DND-41 (cell line): ENCODE results near the gene GLT8D2.
"Not testable (repeated sequence)": the region's sequence is repeated elsewhere in the genome, so short reads cannot be mapped to it uniquely, and the experiment has no call there.

Experiments used
- ATAC-seq: fragments of 200-7000 bp; cut with Tn5 transposase; 3 replicates; pipeline ENCODE4 v1.9.1; 2021; ENCODE audit warnings: low read depth; ENCODE audit not compliant: insufficient read depth
- DNase-seq: peaks from one replicate; pipeline ENCODE4 v3.0.0-alpha.2; 2020
- H2AFZ ChIP-seq: 2 replicates; pipeline ENCODE4 v1.6.0; 2012; ENCODE audit warnings: low read depth, low read length
- H3K27ac ChIP-seq: 2 replicates; pipeline ENCODE4 v1.5.1; 2012; ENCODE audit warnings: low read length, inconsistent platforms
- H3K27me3 ChIP-seq: fragments of 200-600 bp; sonication (generic); 2 replicates; pipeline ENCODE4 v1.6.0; 2012; ENCODE audit warnings: low read length, mild to moderate bottlenecking, inconsistent platforms; ENCODE audit not compliant: insufficient read depth, poor library complexity
- H3K36me3 ChIP-seq: 2 replicates; pipeline ENCODE4 v1.5.1; 2012; ENCODE audit warnings: low read length, inconsistent platforms; ENCODE audit not compliant: insufficient read depth
- H3K4me1 ChIP-seq: 2 replicates; pipeline ENCODE4 v1.5.1; 2012; ENCODE audit warnings: mild to moderate bottlenecking, low read length; ENCODE audit not compliant: insufficient read depth
- H3K4me2 ChIP-seq: 2 replicates; pipeline ENCODE4 v1.6.0; 2012; ENCODE audit warnings: mild to moderate bottlenecking, moderate library complexity, low read length, inconsistent platforms; ENCODE audit not compliant: insufficient read depth
- H3K4me3 ChIP-seq, 2 experiments: fragments of 200-600 bp in 1 of 2; shearing (Covaris generic) in 1 of 2; 2 replicates each; pipeline ENCODE4 v1.5.1; 2012 to 2016; ENCODE audit warnings: inconsistent platforms in 2 of 2, low read length in 2 of 2, mild to moderate bottlenecking in 2 of 2, low read depth in 1 of 2, moderate library complexity in 1 of 2
- H3K79me2 ChIP-seq: 2 replicates; pipeline ENCODE4 v1.6.0; 2012; ENCODE audit warnings: low read length, inconsistent platforms; ENCODE audit not compliant: insufficient read depth
- H3K9ac ChIP-seq: 2 replicates; pipeline ENCODE4 v1.6.0; 2012; ENCODE audit warnings: low read depth, mild to moderate bottlenecking, inconsistent platforms, low read length, moderate library complexity
- H3K9me3 ChIP-seq: 2 replicates; pipeline ENCODE4 v1.5.1; 2012; ENCODE audit warnings: low read length, moderate library complexity, mild to moderate bottlenecking, inconsistent platforms; ENCODE audit not compliant: insufficient read depth, severe bottlenecking
- H4K20me1 ChIP-seq: 2 replicates; pipeline ENCODE4 v1.6.0; 2012; ENCODE audit warnings: low read length; ENCODE audit not compliant: insufficient read depth
- CTCF ChIP-seq: IDR thresholded peaks from 2 replicates; pipeline ENCODE4 v1.5.1; 2012; ENCODE audit warnings: borderline replicate concordance, low read length, moderate library complexity, mild to moderate bottlenecking; ENCODE audit not compliant: poor library complexity, severe bottlenecking; ENCODE audit errors: extremely low read depth
- EZH2 ChIP-seq: IDR thresholded peaks from 3 replicates; pipeline ENCODE4 v1.6.1; 2012; ENCODE audit warnings: borderline replicate concordance, low read depth, mild to moderate bottlenecking, moderate library complexity, low read length, inconsistent platforms; ENCODE audit not compliant: severe bottlenecking

GLT8D2 gene

DNA sequence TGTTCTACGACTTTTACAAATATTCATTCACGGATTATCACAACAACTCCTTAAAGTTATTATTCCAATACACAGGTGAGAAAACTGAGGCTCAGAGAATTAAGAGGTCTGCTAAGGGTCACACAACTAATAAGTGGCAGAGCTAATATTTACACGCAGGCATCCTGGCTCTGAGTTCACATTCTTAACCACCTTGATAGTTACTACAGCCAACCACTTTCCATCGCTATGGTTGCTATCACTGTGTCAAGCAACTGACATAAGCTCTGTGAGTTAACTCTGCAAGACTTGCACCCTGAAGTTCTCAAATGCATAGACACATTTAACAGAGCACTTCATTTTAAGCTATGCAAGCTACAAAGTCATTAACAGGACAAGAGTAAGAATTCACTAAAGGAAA is 3.7 kb downstream of the GLT8D2 start:
- ATAC-seq, result no peak
- no peaks in the 10 kb centered on the region for H3K36me3 ChIP-seq
- no peaks in the 10 kb centered on the region for H3K9me3 ChIP-seq
- H4K20me1 ChIP-seq, result no peaks in the 10 kb centered on the region
- H3K4me2 ChIP-seq, result no peak overlapping the region
- H3K27me3 ChIP-seq, result peaks cover 31% of the 10 kb centered on the region
- no peak overlapping the region for H2AFZ ChIP-seq
- no peak overlapping the region for H3K4me3 ChIP-seq
- no peak for DNase-seq
- no peak overlapping the region for H3K9ac ChIP-seq
- TF ChIP-seq CTCF, result no peak
- TF ChIP-seq EZH2, result no peak
- no peak overlapping the region for H3K27ac ChIP-seq
- H3K4me1 ChIP-seq, result no peaks in the 10 kb centered on the region
- no peaks in the 10 kb centered on the region for H3K79me2 ChIP-seq

- Histone ChIP-seq H3K9me3 (no peaks in the 10 kb centered on the region), H3K27me3 (peaks cover 22% of the 10 kb centered on the region), H3K4me3 (no peak overlapping the region), H3K36me3 (no peaks in the 10 kb centered on the region), H2AFZ (no peak overlapping the region), H3K27ac (no peak overlapping the region), H3K79me2 (no peaks in the 10 kb centered on the region), H3K9ac (no peak overlapping the region), H4K20me1 (no peaks in the 10 kb centered on the region), H3K4me1 (no peaks in the 10 kb centered on the region), H3K4me2 (no peak overlapping the region)
- no peak for TF ChIP-seq CTCF
- TF ChIP-seq EZH2, result no peak
- no peak for ATAC-seq
- DNase-seq, result no peak
Measured at GRCh38 chr12:104044158-104044557, 5.8 kb downstream of the GLT8D2 start.

GRCh38 chr12:104042580-104042979 is 7.4 kb downstream of the GLT8D2 start:
- H3K9me3 ChIP-seq, result no peaks in the 10 kb centered on the region
- DNase-seq (no peak), ATAC-seq (no peak)
- peaks cover 22% of the 10 kb centered on the region for H3K27me3 ChIP-seq
- no peaks in the 10 kb centered on the region for H3K79me2 ChIP-seq
- no peaks in the 10 kb centered on the region for H3K4me1 ChIP-seq
- no peak overlapping the region for H3K4me2 ChIP-seq
- no peaks in the 10 kb centered on the region for H3K36me3 ChIP-seq
- no peaks in the 10 kb centered on the region for H4K20me1 ChIP-seq
- no peak overlapping the region for H2AFZ ChIP-seq
- no peak for TF ChIP-seq EZH2
- TF ChIP-seq CTCF, result no peak
- H3K27ac ChIP-seq, result no peak overlapping the region
- no peak overlapping the region for H3K9ac ChIP-seq
- no peak overlapping the region for H3K4me3 ChIP-seq

GRCh38 chr12:104039769-104040168 is 10.2 kb downstream of the GLT8D2 start:
- H3K36me3 ChIP-seq, H3K4me1 ChIP-seq, H4K20me1 ChIP-seq, H3K79me2 ChIP-seq, ATAC-seq, DNase-seq, H3K4me2 ChIP-seq, H2AFZ ChIP-seq, H3K9me3 ChIP-seq, H3K4me3 ChIP-seq, H3K9ac ChIP-seq, H3K27ac ChIP-seq: not testable (repeated sequence)
- H3K27me3 ChIP-seq, result peaks cover 11% of the 10 kb centered on the region

DNA sequence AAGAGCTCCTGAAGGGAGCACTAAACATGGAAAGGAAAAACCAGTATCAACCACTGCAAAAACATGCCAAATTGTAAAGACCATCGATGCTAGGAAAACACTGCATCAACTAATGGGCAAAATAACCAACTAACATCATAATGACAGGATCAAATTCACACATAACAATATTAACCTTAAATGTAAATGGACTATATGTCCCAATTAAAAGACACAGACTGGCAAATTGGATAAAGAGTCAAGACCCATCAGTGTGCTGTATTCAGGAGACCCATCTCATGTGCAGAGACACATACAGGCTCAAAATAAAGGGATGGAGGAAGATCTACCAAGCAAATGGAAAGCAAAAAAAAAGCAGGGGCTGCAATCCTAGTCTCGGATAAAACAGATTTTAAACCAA is 13.8 kb downstream of the GLT8D2 start:
- not testable (repeated sequence) for H3K27ac ChIP-seq, H3K36me3 ChIP-seq, ATAC-seq, H4K20me1 ChIP-seq, H3K4me2 ChIP-seq, H2AFZ ChIP-seq, H3K79me2 ChIP-seq, H3K27me3 ChIP-seq, H3K4me1 ChIP-seq, H3K9ac ChIP-seq, H3K4me3 ChIP-seq, DNase-seq, H3K9me3 ChIP-seq

- H3K79me2 ChIP-seq, H2AFZ ChIP-seq, H3K9me3 ChIP-seq, H3K27ac ChIP-seq, H3K9ac ChIP-seq, H3K4me1 ChIP-seq, H3K4me2 ChIP-seq, H3K4me3 ChIP-seq, H3K36me3 ChIP-seq, H4K20me1 ChIP-seq, DNase-seq: not testable (repeated sequence)
- peaks cover 15% of the 10 kb centered on the region for H3K27me3 ChIP-seq
- peak; percentile 67; the same call in 1 of the 3 replicates for ATAC-seq
Measured at GRCh38 chr12:104030596-104030995, 19.4 kb downstream of the GLT8D2 start.
